Dermis lymphatic vessel endothelial cell (primary cell): ENCODE measurements around the gene CALHM3. TPM values are rescaled to one million over a fixed set of nuclear protein-coding genes. Genes with fewer than 3 reads are reported as not detected.

Source experiments
- total RNA-seq: library from RNA; depleted of rRNA; stranded (reverse); fragments of >200 nt; gene quantifications from 2 replicates; pipeline ENCODE4 v1.2.1, GENCODE V29; 2014

Gene CALHM3
- not detected in 2 replicates for total RNA-seq

GRCh38 chr10:103479135-103479534, at the start of gene CALHM3:
Gene CALHM3 (minus strand): TSS chr10:103479240. CDS start chr10:103479032, 208 bp downstream.

GRCh38 chr10:103493362-103493915, 14.4 kb upstream of the CALHM3 start, which contains the start of gene NEURL1:
Gene NEURL1 (plus strand): TSS chr10:103493705. CDS start chr10:103494388, 683 bp downstream.

GRCh38 chr10:103458720-103459119, 20.3 kb downstream of the CALHM3 start, which contains the start of gene CALHM1:
Gene CALHM1 (minus strand): TSS chr10:103458900. CDS start chr10:103458751, 149 bp downstream.

GRCh38 chr10:103451831-103452505, 27.1 kb downstream of the CALHM3 start, which contains the start of gene CALHM2:
Gene CALHM2 (minus strand): TSS chr10:103452370. CDS start chr10:103449941, 2,429 bp downstream.

Other genes starting within 250 kb of the CALHM3 start
- gene RPEL1, start 233.4 kb downstream of the CALHM3 start, total RNA-seq: 0.09 and 0.11 TPM in 2 replicates
- gene INA, start 202.1 kb downstream of the CALHM3 start, total RNA-seq: under 0.01 and 0.11 TPM in 2 replicates
- 11.7 and 13.9 TPM in 2 replicates for gene PCGF6, start 128.1 kb downstream of the CALHM3 start, total RNA-seq
- gene TAF5, start 111.3 kb downstream of the CALHM3 start, total RNA-seq: 2.8 and 5.4 TPM in 2 replicates
- 191 and 241 TPM in 2 replicates for gene ATP5MK, start 82.8 kb downstream of the CALHM3 start, total RNA-seq
- gene PDCD11, start 82.6 kb downstream of the CALHM3 start, total RNA-seq: 22.2 and 31.2 TPM in 2 replicates
- 10.0 and 20.1 TPM in 2 replicates for gene CALHM2, start 26.9 kb downstream of the CALHM3 start, total RNA-seq
- not detected in 2 replicates for gene CALHM1, start 20.3 kb downstream of the CALHM3 start, total RNA-seq
- gene NEURL1, start 14.5 kb upstream of the CALHM3 start, total RNA-seq: 0.09 and 0.11 TPM in 2 replicates